C4-2B (cell line): ENCODE data around the gene ADPRS.

ENCODE experiments used
- CTCF ChIP-seq: fragments of 450-650 bp; conservative IDR thresholded peaks from 2 replicates; pipeline ENCODE4 v1.5.1; 2017; ENCODE audit warnings: mild to moderate bottlenecking
- ZFX ChIP-seq: fragments of 450-650 bp; IDR thresholded peaks from 2 replicates; pipeline ENCODE4 v1.6.1; 2017

- TF ChIP-seq CTCF (no peak), ZFX (no peak)
Measured at GRCh38 chr1:36133484-36133883, 44.8 kb downstream of the ADPRS start.
